Testis (tissue), 2 donors: ENCODE data around the gene TAF9.

Experiments used
- POLR2A ChIP-seq: fragments of 450-650 bp; IDR thresholded peaks from one replicate; pipeline ENCODE4 v1.6.1; 2017; ENCODE audit warnings: antibody characterized with exemption, mild to moderate bottlenecking, moderate library complexity
- TF ChIP-seq, protein P1 (sequence below), 3 experiments: fragments of 450-650 bp in 2 of 3; fragments of 200-600 bp in 1 of 3; sonication (generic) in 1 of 3; IDR thresholded peaks; one replicate each; pipeline ENCODE4 v1.5.1; 2016 to 2019; ENCODE audit warnings: antibody characterized with exemption in 3 of 3, mild to moderate bottlenecking in 2 of 3, moderate library complexity in 1 of 3

GRCh38 chr5:69374911-69375446, 5.7 kb upstream of the TAF9 start:
- TF ChIP-seq, protein P1, sequence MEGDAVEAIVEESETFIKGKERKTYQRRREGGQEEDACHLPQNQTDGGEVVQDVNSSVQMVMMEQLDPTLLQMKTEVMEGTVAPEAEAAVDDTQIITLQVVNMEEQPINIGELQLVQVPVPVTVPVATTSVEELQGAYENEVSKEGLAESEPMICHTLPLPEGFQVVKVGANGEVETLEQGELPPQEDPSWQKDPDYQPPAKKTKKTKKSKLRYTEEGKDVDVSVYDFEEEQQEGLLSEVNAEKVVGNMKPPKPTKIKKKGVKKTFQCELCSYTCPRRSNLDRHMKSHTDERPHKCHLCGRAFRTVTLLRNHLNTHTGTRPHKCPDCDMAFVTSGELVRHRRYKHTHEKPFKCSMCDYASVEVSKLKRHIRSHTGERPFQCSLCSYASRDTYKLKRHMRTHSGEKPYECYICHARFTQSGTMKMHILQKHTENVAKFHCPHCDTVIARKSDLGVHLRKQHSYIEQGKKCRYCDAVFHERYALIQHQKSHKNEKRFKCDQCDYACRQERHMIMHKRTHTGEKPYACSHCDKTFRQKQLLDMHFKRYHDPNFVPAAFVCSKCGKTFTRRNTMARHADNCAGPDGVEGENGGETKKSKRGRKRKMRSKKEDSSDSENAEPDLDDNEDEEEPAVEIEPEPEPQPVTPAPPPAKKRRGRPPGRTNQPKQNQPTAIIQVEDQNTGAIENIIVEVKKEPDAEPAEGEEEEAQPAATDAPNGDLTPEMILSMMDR (IDR thresholded peaks at IDR 0.05): no peak
- no peak for TF ChIP-seq POLR2A
